ENCODE results near the gene USP31. TPM values are rescaled to one million over a fixed set of nuclear protein-coding genes. Genes with fewer than 3 reads are reported as not detected.

The USP31 gene
- polyA plus RNA-seq, 4 donors = 5.7 to 7.1 (median 6.4) TPM

DNA sequence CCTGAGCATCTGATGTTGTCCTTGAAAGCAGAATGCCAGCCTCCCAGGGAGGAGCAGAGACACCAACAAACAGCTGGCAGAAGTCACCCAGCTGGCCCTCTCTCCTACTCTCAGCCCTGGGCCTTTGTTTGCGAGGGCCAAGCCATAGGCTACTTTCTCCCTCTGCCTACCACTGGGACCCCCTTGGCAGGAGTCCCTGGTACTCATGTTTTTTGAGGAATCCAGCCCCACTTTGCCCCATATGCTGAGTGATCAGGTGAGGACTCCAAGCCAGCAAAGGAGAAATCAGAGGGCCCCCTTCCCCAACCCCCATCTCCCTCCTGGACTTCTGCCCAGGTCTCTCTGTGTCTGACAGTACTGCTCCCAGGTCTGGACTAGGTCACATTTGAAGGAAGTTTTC lies 121.9 kb downstream of the USP31 start:
- no peak for DNase-seq (ENCODE audit: low read depth in 4 of 4, low spot score in 3 of 4)

DNA sequence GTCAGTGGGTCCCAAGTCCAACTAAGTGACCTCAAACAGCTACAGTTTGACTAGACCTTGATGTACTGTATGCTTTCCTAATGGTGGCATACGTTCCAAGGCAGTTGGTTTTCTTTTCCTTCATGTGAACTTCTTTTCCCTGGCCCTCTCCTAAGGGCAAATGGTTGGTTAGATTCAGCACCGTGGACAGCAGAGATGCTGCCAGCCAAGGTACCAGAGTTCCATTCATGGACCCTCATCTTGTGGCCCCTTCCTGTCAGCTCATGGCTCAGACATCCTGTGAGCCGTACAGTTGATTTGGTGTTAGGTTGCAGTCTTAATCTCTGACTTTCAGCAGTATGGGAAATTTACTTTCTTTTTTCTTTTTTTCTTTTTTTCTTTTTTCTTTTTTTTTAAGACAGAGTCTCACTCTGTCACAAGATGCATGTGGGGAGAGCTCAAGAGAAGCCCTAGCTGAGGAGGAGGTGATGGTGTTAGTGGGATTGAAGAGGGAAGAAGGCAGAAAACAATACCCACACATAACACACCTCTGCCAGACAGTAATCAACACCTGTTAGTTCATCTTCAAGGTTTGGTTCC lies 122.4 kb downstream of the USP31 start:
- DNase-seq (ENCODE audit: low read depth in 4 of 4, low spot score in 3 of 4) = peak; percentile 54 to 77 (median 68)

DNA sequence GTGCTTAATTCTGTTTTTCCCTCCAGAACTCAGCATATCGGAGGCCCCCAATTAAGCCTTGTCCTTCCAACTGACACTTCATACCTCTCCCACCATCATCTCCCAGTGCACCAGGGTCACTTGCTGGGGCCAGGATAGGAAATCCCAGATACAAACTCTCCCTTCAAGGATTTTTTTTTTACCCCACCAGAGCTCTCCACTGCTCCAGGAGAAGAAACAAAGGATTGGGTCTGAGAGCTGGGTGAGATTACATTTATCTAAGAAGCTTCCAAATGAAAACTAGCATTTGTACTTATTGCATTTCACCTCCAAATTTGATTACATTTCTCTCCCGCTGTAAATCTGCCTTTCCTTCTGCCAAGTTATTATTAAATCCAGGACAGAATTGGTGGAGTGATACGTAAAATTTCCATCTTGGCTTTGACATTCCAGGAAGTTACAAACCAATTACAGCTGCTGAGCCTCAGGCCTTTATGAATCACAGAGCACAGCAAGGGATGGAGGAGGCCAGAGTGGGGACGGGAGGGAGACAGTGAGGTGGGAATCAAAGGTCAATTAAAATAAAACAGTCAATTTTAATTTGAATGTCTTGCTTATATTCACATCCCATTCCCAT lies 123.5 kb downstream of the USP31 start:
- DNase-seq (ENCODE audit: low read depth in 4 of 4, low spot score in 3 of 4) = no peak

DNA sequence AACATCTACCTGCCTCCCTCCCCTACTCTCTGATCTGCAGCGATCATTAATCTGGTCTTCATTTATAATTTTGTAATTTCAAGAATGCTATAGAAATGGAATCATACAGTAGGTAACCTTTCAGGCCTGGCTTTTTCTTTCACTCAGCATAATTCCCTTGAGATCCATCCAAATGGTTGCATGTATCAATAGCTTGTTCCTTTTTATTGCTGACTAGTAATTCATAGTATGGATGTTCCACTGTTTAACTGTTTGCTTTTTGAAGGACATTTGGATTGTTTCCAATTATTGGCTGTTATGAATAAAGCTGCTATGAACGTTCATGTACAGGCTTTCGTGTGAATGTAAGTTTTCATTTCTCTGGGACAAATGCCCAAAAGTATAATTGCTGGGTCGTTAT lies 125.2 kb downstream of the USP31 start:
- no peak for DNase-seq (ENCODE audit: low read depth in 4 of 4, low spot score in 3 of 4)

DNA sequence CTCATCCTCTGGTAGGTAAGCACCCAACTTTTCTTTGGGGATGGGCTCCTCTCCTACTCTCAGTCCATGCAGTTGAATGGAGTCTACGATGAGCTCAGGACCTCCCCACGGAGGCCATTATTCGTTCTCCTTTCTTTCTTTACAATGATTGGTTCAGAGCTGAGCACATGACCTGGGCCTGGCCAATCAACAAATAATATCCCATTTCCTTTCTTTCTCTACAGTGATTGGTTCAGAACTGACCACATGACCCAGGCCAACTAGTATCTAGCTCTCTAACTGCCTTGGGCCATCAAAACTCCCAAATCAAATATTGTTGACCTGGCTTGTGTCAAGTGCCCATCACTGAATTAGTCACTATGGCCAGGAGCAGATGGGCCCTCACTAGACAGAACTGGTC lies 129.2 kb downstream of the USP31 start:
- DNase-seq (ENCODE audit: low read depth in 4 of 4, low spot score in 3 of 4) = no peak

DNA sequence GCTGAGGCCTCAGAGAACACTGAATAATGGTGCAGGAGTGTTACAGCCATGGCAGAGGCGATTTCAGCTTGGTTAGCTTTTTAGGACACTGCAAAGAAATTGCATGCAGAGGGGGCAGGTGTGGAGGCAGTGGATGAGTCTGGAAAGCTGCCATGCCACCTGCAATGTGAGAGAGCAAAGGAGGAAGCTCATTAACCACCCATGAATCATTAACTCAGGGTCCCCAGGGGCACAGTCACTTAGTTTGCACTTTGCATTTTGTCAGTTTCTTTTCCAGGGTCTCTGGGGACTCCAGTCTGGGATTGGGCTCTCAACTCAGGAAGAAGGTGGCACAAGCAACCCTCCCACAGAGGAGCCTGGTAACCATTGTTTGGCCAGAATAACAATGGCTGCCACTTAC lies 132.9 kb downstream of the USP31 start:
- DNase-seq (ENCODE audit: low read depth in 4 of 4, low spot score in 3 of 4) = peak in 3 of 4 donors; percentile 31 to 64 (median 52)

GRCh38 chr16:23015580-23015979 lies 133.7 kb downstream of the USP31 start:
- DNase-seq (ENCODE audit: low read depth in 4 of 4, low spot score in 3 of 4) = no peak

DNA sequence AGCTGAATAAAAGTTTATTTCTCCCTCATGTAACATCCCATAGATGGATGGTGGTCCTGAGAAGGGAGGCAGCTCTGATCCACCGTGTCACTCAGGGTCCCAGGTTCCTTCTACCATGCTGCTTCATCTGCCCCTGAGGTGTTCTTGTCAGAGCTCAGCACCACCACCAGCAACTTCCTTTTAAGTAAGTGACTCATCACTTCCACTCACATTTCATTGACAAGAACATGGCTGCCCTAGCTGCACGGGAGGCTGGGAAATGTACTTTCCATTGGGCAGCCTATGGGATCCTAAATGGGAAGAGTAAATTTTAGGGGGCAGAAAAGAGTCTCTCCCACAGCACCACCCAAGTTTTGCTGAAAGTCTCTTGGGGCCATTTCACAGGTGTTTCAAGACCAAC lies 134.7 kb downstream of the USP31 start:
- no peak for DNase-seq (ENCODE audit: low read depth in 4 of 4, low spot score in 3 of 4)

Other genes with a start within 250 kb of the USP31 start
- gene SCNN1G, start 33.3 kb upstream of the USP31 start, polyA plus RNA-seq (ENCODE audit: insufficient read length in 4 of 4) = 10 to 100 TPM; 38.6 to 53.8 (median 45.1) TPM
- gene SCNN1B, start 152.8 kb upstream of the USP31 start, polyA plus RNA-seq (ENCODE audit: insufficient read length in 4 of 4) = 10 to 100 TPM; 11.6 to 31.7 (median 16.3) TPM

Measured in right renal pelvis (tissue), 4 donors.